DND-41 (cell line): ENCODE data around the gene ITGB5.

Experiments
- ATAC-seq: fragments of 200-7000 bp; cut with Tn5 transposase; 3 replicates; pipeline ENCODE4 v1.9.1; 2021; ENCODE audit warnings: low read depth; ENCODE audit not compliant: insufficient read depth
- DNase-seq: peaks from one replicate; pipeline ENCODE4 v3.0.0-alpha.2; 2020
- H2AFZ ChIP-seq: 2 replicates; pipeline ENCODE4 v1.6.0; 2012; ENCODE audit warnings: low read depth, low read length
- H3K27ac ChIP-seq: 2 replicates; pipeline ENCODE4 v1.5.1; 2012; ENCODE audit warnings: low read length, inconsistent platforms
- H3K27me3 ChIP-seq: fragments of 200-600 bp; sonication (generic); 2 replicates; pipeline ENCODE4 v1.6.0; 2012; ENCODE audit warnings: low read length, mild to moderate bottlenecking, inconsistent platforms; ENCODE audit not compliant: insufficient read depth, poor library complexity
- H3K36me3 ChIP-seq: 2 replicates; pipeline ENCODE4 v1.5.1; 2012; ENCODE audit warnings: low read length, inconsistent platforms; ENCODE audit not compliant: insufficient read depth
- H3K4me1 ChIP-seq: 2 replicates; pipeline ENCODE4 v1.5.1; 2012; ENCODE audit warnings: mild to moderate bottlenecking, low read length; ENCODE audit not compliant: insufficient read depth
- H3K4me2 ChIP-seq: 2 replicates; pipeline ENCODE4 v1.6.0; 2012; ENCODE audit warnings: mild to moderate bottlenecking, moderate library complexity, low read length, inconsistent platforms; ENCODE audit not compliant: insufficient read depth
- H3K4me3 ChIP-seq, 2 experiments: fragments of 200-600 bp in 1 of 2; shearing (Covaris generic) in 1 of 2; 2 replicates each; pipeline ENCODE4 v1.5.1; 2012 to 2016; ENCODE audit warnings: inconsistent platforms in 2 of 2, low read length in 2 of 2, mild to moderate bottlenecking in 2 of 2, low read depth in 1 of 2, moderate library complexity in 1 of 2
- H3K79me2 ChIP-seq: 2 replicates; pipeline ENCODE4 v1.6.0; 2012; ENCODE audit warnings: low read length, inconsistent platforms; ENCODE audit not compliant: insufficient read depth
- H3K9ac ChIP-seq: 2 replicates; pipeline ENCODE4 v1.6.0; 2012; ENCODE audit warnings: low read depth, mild to moderate bottlenecking, inconsistent platforms, low read length, moderate library complexity
- H3K9me3 ChIP-seq: 2 replicates; pipeline ENCODE4 v1.5.1; 2012; ENCODE audit warnings: low read length, moderate library complexity, mild to moderate bottlenecking, inconsistent platforms; ENCODE audit not compliant: insufficient read depth, severe bottlenecking
- H4K20me1 ChIP-seq: 2 replicates; pipeline ENCODE4 v1.6.0; 2012; ENCODE audit warnings: low read length; ENCODE audit not compliant: insufficient read depth
- CTCF ChIP-seq: IDR thresholded peaks from 2 replicates; pipeline ENCODE4 v1.5.1; 2012; ENCODE audit warnings: borderline replicate concordance, low read length, moderate library complexity, mild to moderate bottlenecking; ENCODE audit not compliant: poor library complexity, severe bottlenecking; ENCODE audit errors: extremely low read depth
- EZH2 ChIP-seq: IDR thresholded peaks from 3 replicates; pipeline ENCODE4 v1.6.1; 2012; ENCODE audit warnings: borderline replicate concordance, low read depth, mild to moderate bottlenecking, moderate library complexity, low read length, inconsistent platforms; ENCODE audit not compliant: severe bottlenecking

ITGB5 gene

GRCh38 chr3:124838963-124839362 lies 48.2 kb downstream of the ITGB5 start:
- Histone ChIP-seq H3K9me3 (no peaks in the 10 kb centered on the region), H4K20me1 (no peaks in the 10 kb centered on the region), H3K4me3 (no peak overlapping the region), H3K4me2 (no peak overlapping the region), H3K4me1 (peaks cover 26% of the 10 kb centered on the region), H3K9ac (no peak overlapping the region), H3K36me3 (no peaks in the 10 kb centered on the region), H2AFZ (no peak overlapping the region), H3K27me3 (no peaks in the 10 kb centered on the region), H3K79me2 (no peaks in the 10 kb centered on the region), H3K27ac (no peak overlapping the region)
- ATAC-seq (no peak), DNase-seq (no peak)
- no peak for TF ChIP-seq CTCF
- TF ChIP-seq EZH2, result no peak

DNA sequence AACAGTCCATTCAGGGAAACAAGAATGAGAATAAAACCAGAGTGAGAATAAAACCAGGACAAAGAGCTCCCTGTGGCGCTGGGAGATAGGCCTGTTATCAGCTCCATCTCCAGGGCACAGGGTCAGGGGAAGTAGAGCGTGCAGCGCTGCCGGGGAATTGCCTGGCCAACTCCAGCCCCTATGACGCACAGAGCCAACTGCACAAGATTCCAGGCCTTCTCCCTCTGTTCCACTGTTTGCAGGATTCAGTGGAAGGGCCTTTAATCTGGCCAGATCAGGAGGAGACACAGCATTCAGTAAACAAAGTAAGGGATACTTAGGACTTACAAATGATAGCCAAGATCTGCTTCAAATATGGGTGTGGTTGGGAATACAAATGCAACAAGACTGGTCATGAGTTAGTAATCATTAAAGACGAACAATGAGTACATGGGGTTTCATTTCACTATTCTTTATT lies 49.4 kb downstream of the ITGB5 start:
- Histone ChIP-seq H3K27ac (no peak overlapping the region), H2AFZ (no peak overlapping the region), H3K36me3 (no peaks in the 10 kb centered on the region), H4K20me1 (no peaks in the 10 kb centered on the region), H3K4me1 (peaks cover 30% of the 10 kb centered on the region), H3K4me2 (no peak overlapping the region), H3K4me3 (no peak overlapping the region), H3K9me3 (no peaks in the 10 kb centered on the region), H3K9ac (no peak overlapping the region), H3K79me2 (no peaks in the 10 kb centered on the region), H3K27me3 (no peaks in the 10 kb centered on the region)
- DNase-seq, result no peak
- no peak for ATAC-seq
- TF ChIP-seq CTCF (no peak), EZH2 (no peak)

GRCh38 chr3:124837065-124837464 lies 50.1 kb downstream of the ITGB5 start:
- no peak overlapping the region for H3K9ac ChIP-seq
- TF ChIP-seq EZH2 (no peak), CTCF (no peak)
- no peaks in the 10 kb centered on the region for H3K79me2 ChIP-seq
- DNase-seq (no peak), ATAC-seq (no peak)
- no peak overlapping the region for H2AFZ ChIP-seq
- H3K4me1 ChIP-seq, result peaks cover 30% of the 10 kb centered on the region
- H4K20me1 ChIP-seq, result no peaks in the 10 kb centered on the region
- no peak overlapping the region for H3K4me2 ChIP-seq
- H3K36me3 ChIP-seq, result no peaks in the 10 kb centered on the region
- no peak overlapping the region for H3K4me3 ChIP-seq
- no peaks in the 10 kb centered on the region for H3K27me3 ChIP-seq
- no peaks in the 10 kb centered on the region for H3K9me3 ChIP-seq
- no peak overlapping the region for H3K27ac ChIP-seq

- Histone ChIP-seq H3K79me2 (no peaks in the 10 kb centered on the region), H3K27me3 (no peaks in the 10 kb centered on the region), H3K36me3 (no peaks in the 10 kb centered on the region), H3K4me2 (peak overlapping the region; percentile 77; the same call in 1 of the 2 replicates), H4K20me1 (no peaks in the 10 kb centered on the region), H3K9me3 (no peaks in the 10 kb centered on the region), H3K4me3 (no peak overlapping the region), H3K27ac (no peak overlapping the region), H2AFZ (no peak overlapping the region), H3K9ac (no peak overlapping the region), H3K4me1 (peaks cover 30% of the 10 kb centered on the region)
- ATAC-seq (no peak), DNase-seq (no peak)
- TF ChIP-seq EZH2 (no peak), CTCF (no peak)
These were observed 50.7 kb downstream of the ITGB5 start for GRCh38 chr3:124836448-124836847.
